ENCODE results near the gene ZCCHC2.

The ZCCHC2 gene

DNA sequence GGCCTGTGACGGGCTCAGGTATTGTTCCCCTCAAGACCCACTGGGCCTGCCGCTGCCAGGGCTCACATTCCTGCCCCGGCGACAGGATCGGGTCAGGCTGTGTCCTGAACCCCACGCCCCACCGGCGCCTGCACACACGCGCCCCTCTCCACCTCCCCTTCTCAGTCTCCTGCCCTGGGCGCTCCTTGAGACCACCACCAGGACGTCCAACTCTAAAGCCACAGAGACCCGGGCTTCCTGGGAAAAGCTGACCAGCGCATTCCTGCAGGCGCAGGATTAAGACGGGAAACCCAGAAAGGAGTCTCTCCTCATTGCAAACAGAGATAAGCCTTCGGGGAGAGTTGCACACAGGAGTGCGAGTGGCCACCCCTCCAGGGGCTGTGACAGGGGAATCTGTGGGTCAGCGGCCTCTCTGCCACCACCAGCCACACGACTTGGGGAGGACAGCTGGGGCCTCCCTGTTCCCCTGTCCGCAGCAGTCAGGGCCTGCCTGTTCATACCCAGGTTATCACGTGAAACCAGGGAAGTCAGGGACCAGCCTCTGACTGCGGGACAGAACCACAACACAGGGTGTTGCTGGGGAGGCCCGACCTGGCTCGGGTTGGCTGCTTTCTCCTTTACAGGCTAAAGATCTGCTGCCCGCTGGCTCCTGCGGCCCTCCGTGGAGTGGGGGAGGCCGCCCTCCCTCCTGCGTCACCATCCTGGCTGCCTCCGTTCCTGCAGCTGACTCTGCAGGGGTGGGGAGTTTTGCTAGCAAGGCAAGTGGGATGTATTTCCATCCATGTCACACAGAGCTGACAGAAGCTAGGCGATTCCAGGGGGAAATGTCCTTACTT, 88.8 kb downstream of the ZCCHC2 start:
- no peak for DNase-seq

GRCh38 chr18:62612289-62612645, 89.4 kb downstream of the ZCCHC2 start:
- no peak for DNase-seq

- DNase-seq = no peak
Measured at GRCh38 chr18:62612776-62613175, 90.0 kb downstream of the ZCCHC2 start.

GRCh38 chr18:62614494-62614893, 91.7 kb downstream of the ZCCHC2 start:
- no peak for DNase-seq

GRCh38 chr18:62616331-62616805, 93.5 kb downstream of the ZCCHC2 start:
- no peak for DNase-seq

GRCh38 chr18:62617793-62618591, 95.2 kb downstream of the ZCCHC2 start:
- DNase-seq = no peak

GRCh38 chr18:62618735-62619134, 95.9 kb downstream of the ZCCHC2 start:
- DNase-seq = no peak

GRCh38 chr18:62621546-62621945, 98.7 kb downstream of the ZCCHC2 start:
- no peak for DNase-seq

- no peak for DNase-seq
Measured at GRCh38 chr18:62625019-62625418, 102.2 kb downstream of the ZCCHC2 start.
